HepG2 (cell line): Measurements from ENCODE around the gene TEKT5. TPM values are rescaled to one million over a fixed set of nuclear protein-coding genes. Genes with fewer than 3 reads are reported as not detected.
A peak's percentile ranks its signal among the peaks of the same experiment; 100 is the strongest.

Experiments
- ATAC-seq: fragments of 200-7000 bp; cut with Tn5 transposase; 3 replicates; pipeline ENCODE4 v1.9.1; 2020; ENCODE audit warnings: mild to moderate bottlenecking, moderate library complexity
- BruUV-seq: library from RNA; stranded (reverse); fragments of 400-500 nt; replicated peaks from 2 replicates; lab custom pipeline; 2021; lab: Mats Ljungman, UMichigan
- CTCF ChIA-PET: fragments of 300-600 bp; formaldehyde crosslinking; extraction: SDS; loops from one replicate; lab custom pipeline; 2021; ENCODE audit warnings: low total read pairs, inconsistent platforms, low intra/inter-chr PET ratio; lab: Yijun Ruan, JAX
- POLR2A ChIA-PET: fragments of 350-600 bp; sonication (Branson Sonifier 250); formaldehyde crosslinking; loops from one replicate; lab custom pipeline; 2020; ENCODE audit warnings: antibody characterized with exemption, inconsistent platforms; lab: Yijun Ruan, JAX
- DNase-seq: peaks from one replicate; pipeline ENCODE4 v3.0.0-alpha.2; 2015; ENCODE audit warnings: low spot score
- FAIRE-seq: peaks from 3 replicates; lab custom pipeline; 2011; peaks lifted over from hg19 to GRCh38; lab: Jason Lieb, UNC
- H2AFZ ChIP-seq: one replicate; pipeline ENCODE4 v1.6.1; 2011; ENCODE audit warnings: low read length, inconsistent platforms
- H3K27ac ChIP-seq: fragments of 300-600 bp; 3 replicates; pipeline ENCODE4 v1.8.0; 2011; ENCODE audit warnings: mixed run types, mild to moderate bottlenecking, mixed read lengths, low read length, inconsistent platforms; ENCODE audit not compliant: insufficient read depth; ENCODE audit errors: extremely low read length
- H3K27me3 ChIP-seq, 2 experiments: fragments of 200-600 bp in 1 of 2; 2 replicates in 1 of 2; 3 replicates in 1 of 2; pipeline versions ENCODE4 v1.6.0 to v1.8.0; 2011; ENCODE audit warnings: low read length in 2 of 2, mild to moderate bottlenecking in 2 of 2, moderate library complexity in 2 of 2, inconsistent platforms in 1 of 2; ENCODE audit not compliant: insufficient read depth in 2 of 2, control insufficient read depth in 1 of 2
- H3K36me3 ChIP-seq, 2 experiments: fragments of 200-600 bp in 1 of 2; replicated peaks in 1 of 2; 2 replicates in 1 of 2; 3 replicates in 1 of 2; pipeline versions ENCODE4 v1.5.1 to v1.8.0; 2011; ENCODE audit warnings: low read length in 2 of 2, inconsistent platforms in 1 of 2; ENCODE audit not compliant: insufficient read depth in 2 of 2, control insufficient read depth in 1 of 2
- H3K4me1 ChIP-seq: 2 replicates; pipeline ENCODE4 v1.5.1; 2012; ENCODE audit warnings: low read length, inconsistent platforms; ENCODE audit not compliant: insufficient read depth
- H3K4me2 ChIP-seq: 2 replicates; pipeline ENCODE4 v1.6.0; 2011; ENCODE audit warnings: low read depth, low read length, inconsistent platforms
- H3K4me3 ChIP-seq, 3 experiments: fragments of 200-600 bp in 1 of 3; sonication (generic), shearing (Covaris generic) in 1 of 3; replicated peaks in 1 of 3; 2 replicates each; pipeline ENCODE4 v1.5.1; 2011 to 2016; ENCODE audit warnings: low read length in 3 of 3, inconsistent platforms in 2 of 3, low read depth in 2 of 3, mild to moderate bottlenecking in 2 of 3, control low read depth in 1 of 3, mixed read lengths in 1 of 3; ENCODE audit not compliant: insufficient read depth in 1 of 3
- H3K79me2 ChIP-seq: one replicate; pipeline ENCODE4 v1.6.1; 2011; ENCODE audit warnings: low read length, inconsistent platforms; ENCODE audit not compliant: insufficient read depth
- H3K9ac ChIP-seq: 2 replicates; pipeline ENCODE4 v1.6.0; 2011; ENCODE audit warnings: mild to moderate bottlenecking, low read depth, low read length, inconsistent platforms; ENCODE audit not compliant: insufficient read depth
- H3K9me3 ChIP-seq: 2 replicates; pipeline ENCODE4 v1.5.1; 2012; ENCODE audit warnings: mild to moderate bottlenecking, low read length
- H4K20me1 ChIP-seq: 2 replicates; pipeline ENCODE4 v1.6.0; 2011; ENCODE audit warnings: inconsistent platforms, mild to moderate bottlenecking, low read length, moderate library complexity; ENCODE audit not compliant: insufficient read depth
- BHLHE40 ChIP-seq: IDR thresholded peaks from 2 replicates; pipeline ENCODE4 v1.6.1; 2011; ENCODE audit warnings: low read length, improper control_type of control experiment
- CBX2 ChIP-seq, 2 experiments: fragments of 200-600 bp in 1 of 2; sonication (generic); formaldehyde crosslinking in 1 of 2; IDR thresholded peaks; 2 replicates each; pipeline versions ENCODE4 v1.7.0 to v1.8.1; 2018 to 2022; ENCODE audit warnings: low read depth in 2 of 2, low read length in 1 of 2, mild to moderate bottlenecking in 1 of 2, missing genetic modification reagents in 1 of 2
- HOXA9 ChIP-seq: sonication (generic); formaldehyde crosslinking; IDR thresholded peaks from 2 replicates; pipeline ENCODE4 v1.8.1; 2022; ENCODE audit warnings: missing genetic modification reagents, mild to moderate bottlenecking, moderate library complexity, borderline replicate concordance
- KLF9 ChIP-seq: IDR thresholded peaks from 2 replicates; pipeline ENCODE4 v1.6.1; 2016; ENCODE audit warnings: low read depth
- MAFK ChIP-seq, 2 experiments: IDR thresholded peaks in 1 of 2; conservative IDR thresholded peaks in 1 of 2; 2 replicates each; pipeline ENCODE4 v1.6.1; 2011; ENCODE audit warnings: improper control_type of control experiment in 2 of 2, low read length in 2 of 2
- MIXL1 ChIP-seq: IDR thresholded peaks from 2 replicates; pipeline ENCODE4 v1.6.1; 2016
- PAX8 ChIP-seq: sonication (generic); formaldehyde crosslinking; IDR thresholded peaks from 2 replicates; pipeline ENCODE4 v1.8.0; 2022; ENCODE audit warnings: mild to moderate bottlenecking, missing genetic modification reagents, borderline replicate concordance
- PHF21A ChIP-seq: sonication (generic); formaldehyde crosslinking; IDR thresholded peaks from 2 replicates; pipeline ENCODE4 v1.5.0; 2020; ENCODE audit warnings: mild to moderate bottlenecking, missing genetic modification reagents
- SSRP1 ChIP-seq: IDR thresholded peaks from 2 replicates; pipeline ENCODE4 v1.6.1; 2016; ENCODE audit warnings: control low read depth
- ZNF343 ChIP-seq: sonication (generic); formaldehyde crosslinking; IDR thresholded peaks from 2 replicates; pipeline ENCODE4 v1.4.0; 2020; ENCODE audit warnings: mild to moderate bottlenecking, missing genetic modification reagents
- ZNF605 ChIP-seq: sonication (generic); formaldehyde crosslinking; IDR thresholded peaks from 2 replicates; pipeline ENCODE4 v1.8.0; 2022; ENCODE audit warnings: mild to moderate bottlenecking, missing genetic modification reagents
- ZNF772 ChIP-seq: sonication (generic); formaldehyde crosslinking; IDR thresholded peaks from 2 replicates; pipeline ENCODE4 v1.5.0; 2020; ENCODE audit warnings: mild to moderate bottlenecking, missing genetic modification reagents
- ZNF841 ChIP-seq: sonication (generic); formaldehyde crosslinking; IDR thresholded peaks from 2 replicates; pipeline ENCODE4 v1.8.1; 2023; ENCODE audit warnings: missing genetic modification reagents, borderline replicate concordance
- WGBS: methylation state at CpG from one replicate; pipeline ENCODE4 v1.1.6; 2017; ENCODE audit warnings: low lambda C conversion rate; 5-methylcytosine and 5-hydroxymethylcytosine counted together
- in situ Hi-C: cut with HindIII; loops from 2 replicates; pipeline ENCODE4 v1.10.0; 2017; ENCODE audit warnings: low pct_unique_long_range_greater_than_20kb; ENCODE audit not compliant: extremely low pct_ligation_motif_present
- intact Hi-C: fragments of 100-400 bp; cut with micrococcal nuclease; formaldehyde crosslinking; loops from one replicate; pipeline ENCODE4 v1.10.0; 2022; ENCODE audit not compliant: unreplicated experiment
- polyA plus RNA-seq, 8 experiments: library from polyadenylated mRNA; depleted of rRNA in 3 of 8; stranded (reverse) in 7 of 8; unstranded in 1 of 8; fragments of >200 nt; fragmentation: Illumina TruSeq in 4 of 8; extraction: Trizol in 4 of 8; gene quantifications; 2 replicates each; pipeline versions ENCODE4 v1.2.1 to v1.2.3, GENCODE V29; 2011 to 2016; ENCODE audit warnings: low read depth in 4 of 8, missing spikeins in 1 of 8, mixed read lengths in 1 of 8; ENCODE audit not compliant: insufficient read depth in 1 of 8
- total RNA-seq, 5 experiments: library from RNA; depleted of rRNA; stranded (reverse); fragments of >200 nt; fragmentation: Illumina TruSeq; extraction: Trizol; gene quantifications; 2 replicates each; pipeline ENCODE4 v1.2.3, GENCODE V29; 2016; ENCODE audit warnings: low read depth in 1 of 5
- TF ChIP-seq, protein P1 (sequence below): sonication (generic); formaldehyde crosslinking; IDR thresholded peaks from 2 replicates; pipeline ENCODE4 v1.9.0; 2022; ENCODE audit warnings: low read depth, missing genetic modification reagents
- TF ChIP-seq, protein P2 (sequence below): sonication (generic); formaldehyde crosslinking; conservative IDR thresholded peaks from 2 replicates; pipeline ENCODE4 v1.4.0; 2020; ENCODE audit warnings: missing genetic modification reagents
- TF ChIP-seq, protein P3 (sequence below), 2 experiments: sonication (generic) in 1 of 2; formaldehyde crosslinking in 1 of 2; IDR thresholded peaks; 2 replicates each; pipeline versions ENCODE4 v1.4.0 to v1.6.1; 2018 to 2020; ENCODE audit warnings: missing genetic modification reagents in 2 of 2, borderline replicate concordance in 1 of 2, low read depth in 1 of 2, mild to moderate bottlenecking in 1 of 2, missing biosample characterization in 1 of 2

TEKT5 gene
- total and polyA plus RNA-seq, 2 of the 13 experiments (the other 11 are each of a cell fraction or from before 2014, with no cell fraction given): 0.16 TPM; not detected in 1

DNA sequence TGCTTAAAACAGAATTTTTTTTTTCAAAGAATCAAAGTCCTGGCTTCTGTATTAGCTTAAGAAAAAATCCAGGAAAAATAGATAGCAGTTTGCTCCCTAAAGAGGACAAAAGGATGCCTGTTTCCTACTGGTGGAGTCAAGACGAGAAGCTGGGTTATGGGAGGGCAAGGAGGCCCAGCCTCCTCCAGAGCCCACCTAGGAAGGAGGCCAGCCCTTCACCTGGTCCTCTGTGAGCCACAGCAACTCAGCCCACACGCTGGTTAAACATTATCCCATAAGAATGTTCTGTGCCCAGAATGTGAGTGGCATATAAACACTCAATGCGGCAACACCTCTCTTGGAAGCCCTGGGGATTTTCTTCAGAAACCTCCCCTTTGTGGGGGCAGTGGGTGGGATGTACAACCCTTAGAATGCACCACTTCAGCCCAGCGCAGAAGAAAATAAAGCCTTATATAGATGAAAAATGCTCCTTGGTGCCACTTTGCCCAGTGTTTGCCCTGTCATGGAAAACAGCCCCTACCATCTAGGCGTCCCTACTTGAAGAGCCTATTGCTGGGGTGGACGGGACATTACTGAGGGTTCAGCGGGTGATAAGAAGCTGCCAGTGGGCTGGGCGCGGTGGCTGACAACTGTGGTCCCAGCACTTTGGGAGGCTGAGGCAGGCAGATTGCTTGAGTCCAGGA lies 48.0 kb downstream of the TEKT5 start (continued):
- TF ChIP-seq BHLHE40: no peak
- TF ChIP-seq CBX2 (IDR thresholded peaks at IDR 0.05; ENCODE audit: low read depth, low read length): no peak
- TF ChIP-seq CBX2 (CRISPR knock-in tag; IDR thresholded peaks at IDR 0.05; ENCODE audit: low read depth): no peak
- TF ChIP-seq, protein P1, sequence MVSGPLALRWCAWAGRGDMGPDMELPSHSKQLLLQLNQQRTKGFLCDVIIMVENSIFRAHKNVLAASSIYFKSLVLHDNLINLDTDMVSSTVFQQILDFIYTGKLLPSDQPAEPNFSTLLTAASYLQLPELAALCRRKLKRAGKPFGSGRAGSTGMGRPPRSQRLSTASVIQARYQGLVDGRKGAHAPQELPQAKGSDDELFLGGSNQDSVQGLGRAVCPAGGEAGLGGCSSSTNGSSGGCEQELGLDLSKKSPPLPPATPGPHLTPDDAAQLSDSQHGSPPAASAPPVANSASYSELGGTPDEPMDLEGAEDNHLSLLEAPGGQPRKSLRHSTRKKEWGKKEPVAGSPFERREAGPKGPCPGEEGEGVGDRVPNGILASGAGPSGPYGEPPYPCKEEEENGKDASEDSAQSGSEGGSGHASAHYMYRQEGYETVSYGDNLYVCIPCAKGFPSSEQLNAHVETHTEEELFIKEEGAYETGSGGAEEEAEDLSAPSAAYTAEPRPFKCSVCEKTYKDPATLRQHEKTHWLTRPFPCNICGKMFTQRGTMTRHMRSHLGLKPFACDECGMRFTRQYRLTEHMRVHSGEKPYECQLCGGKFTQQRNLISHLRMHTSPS (CRISPR knock-in tag): peak; percentile 97
- no peak for TF ChIP-seq KLF9 (CRISPR knock-in tag)
- no peak for TF ChIP-seq HOXA9 (CRISPR knock-in tag)

DNA sequence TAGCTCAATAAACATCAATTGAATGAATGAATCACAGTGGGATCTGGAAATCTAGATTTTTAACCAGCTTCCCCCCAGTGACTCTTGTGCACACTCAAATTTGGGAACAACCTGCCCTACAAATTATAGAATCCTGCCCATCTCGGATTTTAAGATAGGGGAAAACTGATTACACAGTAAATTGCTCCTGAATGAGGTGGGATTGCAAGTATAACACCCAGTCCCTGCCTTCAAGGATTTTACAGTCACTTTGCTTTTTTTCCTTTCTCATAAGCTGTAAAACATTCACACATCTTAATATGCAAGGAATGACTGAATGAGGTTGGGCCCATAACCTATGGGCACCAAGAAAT lies 48.5 kb downstream of the TEKT5 start:
- ChIA-PET POLR2A (interaction anchor here (0.8 to 2.3 kb wide), 7 partner anchors 11 to 98 kb away, joined by 3 to 12 read pairs (median 4); partner anchors contain the start of genes EMP2 and NUBP1), CTCF (no interaction called here)
- in situ Hi-C loops (no loop called here), intact Hi-C loops (loop anchor here (5.0 to 10.0 kb wide), 2 partner anchors 91 to 331 kb away; no protein-coding TSS in a partner anchor)
- Histone ChIP-seq H4K20me1 (no peaks in the 10 kb centered on the region), H3K9ac (peak overlapping the region; percentile 51), H3K4me2 (peak overlapping the region; percentile 59; the same call in 1 of the 2 replicates), H3K27me3 (no peaks in the 10 kb centered on the region), H3K79me2 (no peaks in the 10 kb centered on the region), H3K27ac (peak overlapping the region; percentile 80), H3K9me3 (no peaks in the 10 kb centered on the region), H3K36me3 (no peaks in the 10 kb centered on the region), H2AFZ (no peak overlapping the region), H3K4me1 (peaks cover 92% of the 10 kb centered on the region), H3K4me3 (no peak overlapping the region)
- DNase-seq (no peak), FAIRE-seq (no peak), ATAC-seq (no peak)
- BruUV-seq: no TSS peak
- WGBS: 48% methylated on average over 1 of the region's 1 CpG
- TF ChIP-seq ZNF605: peak; percentile 43; the same call in 1 of the 2 replicates
- 0 out of 2 replicates have a peak, but pooled peaks have one; percentile 19 for TF ChIP-seq PHF21A
- TF ChIP-seq KLF9 (CRISPR knock-in tag): no peak
- no peak for TF ChIP-seq ZNF841 (CRISPR knock-in tag)
- TF ChIP-seq PAX8 (CRISPR knock-in tag): 0 out of 2 replicates have a peak, but pooled peaks have one; percentile 79
- TF ChIP-seq, protein P2, sequence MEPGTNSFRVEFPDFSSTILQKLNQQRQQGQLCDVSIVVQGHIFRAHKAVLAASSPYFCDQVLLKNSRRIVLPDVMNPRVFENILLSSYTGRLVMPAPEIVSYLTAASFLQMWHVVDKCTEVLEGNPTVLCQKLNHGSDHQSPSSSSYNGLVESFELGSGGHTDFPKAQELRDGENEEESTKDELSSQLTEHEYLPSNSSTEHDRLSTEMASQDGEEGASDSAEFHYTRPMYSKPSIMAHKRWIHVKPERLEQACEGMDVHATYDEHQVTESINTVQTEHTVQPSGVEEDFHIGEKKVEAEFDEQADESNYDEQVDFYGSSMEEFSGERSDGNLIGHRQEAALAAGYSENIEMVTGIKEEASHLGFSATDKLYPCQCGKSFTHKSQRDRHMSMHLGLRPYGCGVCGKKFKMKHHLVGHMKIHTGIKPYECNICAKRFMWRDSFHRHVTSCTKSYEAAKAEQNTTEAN (CRISPR knock-in tag): 0 out of 2 replicates have a peak, but pooled peaks have one; percentile 0
- TF ChIP-seq SSRP1 (CRISPR knock-in tag): peak; percentile 80; the same call in 1 of the 2 replicates
- TF ChIP-seq, protein P3, sequence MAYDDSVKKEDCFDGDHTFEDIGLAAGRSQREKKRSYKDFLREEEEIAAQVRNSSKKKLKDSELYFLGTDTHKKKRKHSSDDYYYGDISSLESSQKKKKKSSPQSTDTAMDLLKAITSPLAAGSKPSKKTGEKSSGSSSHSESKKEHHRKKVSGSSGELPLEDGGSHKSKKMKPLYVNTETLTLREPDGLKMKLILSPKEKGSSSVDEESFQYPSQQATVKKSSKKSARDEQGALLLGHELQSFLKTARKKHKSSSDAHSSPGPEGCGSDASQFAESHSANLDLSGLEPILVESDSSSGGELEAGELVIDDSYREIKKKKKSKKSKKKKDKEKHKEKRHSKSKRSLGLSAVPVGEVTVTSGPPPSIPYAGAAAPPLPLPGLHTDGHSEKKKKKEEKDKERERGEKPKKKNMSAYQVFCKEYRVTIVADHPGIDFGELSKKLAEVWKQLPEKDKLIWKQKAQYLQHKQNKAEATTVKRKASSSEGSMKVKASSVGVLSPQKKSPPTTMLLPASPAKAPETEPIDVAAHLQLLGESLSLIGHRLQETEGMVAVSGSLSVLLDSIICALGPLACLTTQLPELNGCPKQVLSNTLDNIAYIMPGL (CRISPR knock-in tag; IDR thresholded peaks at IDR 0.05; ENCODE audit: borderline replicate concordance in 1 of 2, low read depth in 1 of 2): peak in 1 of 2 experiments; percentile 46; a peak in 1 of 4 replicates
- no peak for TF ChIP-seq MAFK (conservative IDR thresholded peaks at IDR 0.05 in 1 of 2, IDR thresholded peaks at IDR 0.05 in 1 of 2; ENCODE audit: low read length in 2 of 2)
- 0 out of 2 replicates have a peak, but pooled peaks have one; percentile 25 for TF ChIP-seq ZNF343 (CRISPR knock-in tag)
- 0 out of 2 replicates have a peak, but pooled peaks have one; percentile 4 for TF ChIP-seq MIXL1 (CRISPR knock-in tag)
- peak; percentile 40 for TF ChIP-seq ZNF772 (CRISPR knock-in tag)
